AG09319 (cell line): ENCODE data around the gene PTGFRN.
"Not testable (repeated sequence)": the region's sequence is repeated elsewhere in the genome, so short reads cannot be mapped to it uniquely, and the experiment has no call there.

ENCODE experiments used
- DNase-seq: peaks from one replicate; pipeline ENCODE4 v3.0.0-alpha.2; 2010; ENCODE audit warnings: low read depth; ENCODE audit errors: extremely low read depth
- CTCF ChIP-seq: IDR thresholded peaks from 2 replicates; pipeline ENCODE4 v1.5.1; 2011; ENCODE audit warnings: low read depth, mild to moderate bottlenecking, inconsistent platforms, low read length, moderate library complexity

Gene PTGFRN

GRCh38 chr1:116909512-116910378, at the start of gene PTGFRN:
Gene PTGFRN (plus strand): TSS chr1:116909916. CDS start chr1:116910204, 288 bp downstream.
- peak; percentile 24 for DNase-seq
- no peak for TF ChIP-seq CTCF

GRCh38 chr1:116860167-116860566, 49.5 kb upstream of the PTGFRN start:
- not testable (repeated sequence) for DNase-seq

- no peak for DNase-seq
- TF ChIP-seq CTCF = no peak
These were observed 48.6 kb upstream of the PTGFRN start for GRCh38 chr1:116861137-116861536.

GRCh38 chr1:116863031-116863430, 46.7 kb upstream of the PTGFRN start:
- DNase-seq = not testable (repeated sequence)

- not testable (repeated sequence) for DNase-seq
These were observed 43.2 kb upstream of the PTGFRN start for GRCh38 chr1:116866478-116866877.

GRCh38 chr1:116868385-116868784, 41.3 kb upstream of the PTGFRN start:
- TF ChIP-seq CTCF = no peak
- no peak for DNase-seq

- no peak for TF ChIP-seq CTCF
- no peak for DNase-seq
These were observed 40.1 kb upstream of the PTGFRN start for GRCh38 chr1:116869611-116870010.

GRCh38 chr1:116870300-116870699, 39.4 kb upstream of the PTGFRN start:
- no peak for DNase-seq
- no peak for TF ChIP-seq CTCF

- no peak for DNase-seq
- TF ChIP-seq CTCF = no peak
These were observed 38.0 kb upstream of the PTGFRN start for GRCh38 chr1:116871779-116872146.
